T-helper 22 cell (primary cell): ENCODE data around the gene MOV10.

ENCODE experiments used
- DNase-seq: peaks from one replicate; pipeline ENCODE4 v3.0.0-alpha.2; 2020; ENCODE audit warnings: low read depth

Gene MOV10

GRCh38 chr1:112735752-112736151, 61.3 kb downstream of the MOV10 start:
- DNase-seq, result no peak

GRCh38 chr1:112737573-112737972, 63.1 kb downstream of the MOV10 start:
- DNase-seq, result no peak

- no peak for DNase-seq
Measured at GRCh38 chr1:112743174-112744008, 68.9 kb downstream of the MOV10 start.

- DNase-seq, result no peak
Measured at GRCh38 chr1:112744009-112744578, 69.6 kb downstream of the MOV10 start.

GRCh38 chr1:112748396-112748795, 73.9 kb downstream of the MOV10 start:
- no peak for DNase-seq
